ENCODE measurements around the gene NPM3. TPM values are rescaled to one million over a fixed set of nuclear protein-coding genes. Genes with fewer than 3 reads are reported as not detected.

NPM3 gene
- total RNA-seq, 4 donors from 2014 or later = 9.0 to 27.3 (median 20.7) TPM

DNA sequence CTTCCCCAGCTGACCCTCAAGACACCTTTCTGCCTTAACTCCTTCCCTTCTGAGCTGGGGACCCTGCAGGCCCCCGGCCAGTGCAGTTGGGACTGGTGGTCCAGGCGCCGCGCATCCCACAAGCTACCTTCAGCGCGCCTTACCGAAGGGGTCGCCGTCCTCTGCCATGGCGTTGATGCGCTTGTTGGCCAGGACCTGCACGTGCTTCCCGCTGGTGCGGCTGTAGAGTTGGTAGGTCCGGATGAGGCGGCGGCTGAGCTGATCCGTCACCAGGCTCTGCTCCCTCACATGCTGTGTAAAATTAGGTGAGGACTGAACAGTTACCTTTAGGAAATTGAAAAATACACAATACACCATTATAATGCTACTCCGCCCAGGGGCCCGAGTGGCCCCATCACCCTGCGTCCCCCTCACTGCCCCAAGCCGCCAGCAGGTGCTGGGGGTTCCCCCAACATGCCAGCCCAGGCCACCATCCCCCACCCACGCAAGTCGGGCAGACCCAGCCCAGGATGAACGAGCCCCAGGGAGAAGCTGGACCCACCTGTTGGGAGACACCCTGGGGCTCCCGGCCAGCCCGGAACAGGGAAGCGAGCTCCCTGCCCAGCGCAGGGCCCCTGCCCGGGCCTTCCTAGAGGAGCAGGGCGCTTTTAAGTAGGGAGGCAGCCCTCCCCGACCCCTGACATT is 8.5 kb downstream of the NPM3 start:
- Histone ChIP-seq H3K4me1 (peaks cover 17 to 40% of the 10 kb centered on the region in 2 donors), H3K36me3 (no peaks in the 10 kb centered on the region), H3K27ac (no peak overlapping the region), H3K9me3 (no peaks in the 10 kb centered on the region), H3K4me3 (replicated peaks in 1 of 3) (no peak overlapping the region), H3K27me3 (peaks cover 39% of the 10 kb centered on the region)
- WGBS, 2 donors = 4 to 6% methylated on average over 9 to 16 of the region's 32 CpGs
- intact Hi-C loops (cut with DNase I) = loop anchor here (5.0 kb wide), 1 partner anchor 167 kb away; no protein-coding TSS in a partner anchor
- DNase-seq = no peak
- TF ChIP-seq, protein P1, sequence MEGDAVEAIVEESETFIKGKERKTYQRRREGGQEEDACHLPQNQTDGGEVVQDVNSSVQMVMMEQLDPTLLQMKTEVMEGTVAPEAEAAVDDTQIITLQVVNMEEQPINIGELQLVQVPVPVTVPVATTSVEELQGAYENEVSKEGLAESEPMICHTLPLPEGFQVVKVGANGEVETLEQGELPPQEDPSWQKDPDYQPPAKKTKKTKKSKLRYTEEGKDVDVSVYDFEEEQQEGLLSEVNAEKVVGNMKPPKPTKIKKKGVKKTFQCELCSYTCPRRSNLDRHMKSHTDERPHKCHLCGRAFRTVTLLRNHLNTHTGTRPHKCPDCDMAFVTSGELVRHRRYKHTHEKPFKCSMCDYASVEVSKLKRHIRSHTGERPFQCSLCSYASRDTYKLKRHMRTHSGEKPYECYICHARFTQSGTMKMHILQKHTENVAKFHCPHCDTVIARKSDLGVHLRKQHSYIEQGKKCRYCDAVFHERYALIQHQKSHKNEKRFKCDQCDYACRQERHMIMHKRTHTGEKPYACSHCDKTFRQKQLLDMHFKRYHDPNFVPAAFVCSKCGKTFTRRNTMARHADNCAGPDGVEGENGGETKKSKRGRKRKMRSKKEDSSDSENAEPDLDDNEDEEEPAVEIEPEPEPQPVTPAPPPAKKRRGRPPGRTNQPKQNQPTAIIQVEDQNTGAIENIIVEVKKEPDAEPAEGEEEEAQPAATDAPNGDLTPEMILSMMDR (IDR thresholded peaks at IDR 0.05) = no peak
- no peak for TF ChIP-seq POLR2A (IDR thresholded peaks at IDR 0.05)

- H3K4me3 ChIP-seq (replicated peaks in 1 of 3) = no peak overlapping the region
- no peak for TF ChIP-seq POLR2A (IDR thresholded peaks at IDR 0.05)
- TF ChIP-seq, protein P1 (IDR thresholded peaks at IDR 0.05) = no peak
- peaks cover 39% of the 10 kb centered on the region for H3K27me3 ChIP-seq
- DNase-seq = peak in 1 of 2 donors; percentile 13
- peaks cover 10 to 33% of the 10 kb centered on the region in 2 donors for H3K4me1 ChIP-seq
- no peaks in the 10 kb centered on the region for H3K36me3 ChIP-seq
- WGBS, 2 donors = 8 to 12% methylated on average over 13 of the region's 13 CpGs
- H3K9me3 ChIP-seq = no peaks in the 10 kb centered on the region
- intact Hi-C loops (cut with DNase I) = no loop called here
- no peak overlapping the region for H3K27ac ChIP-seq
Measured at GRCh38 chr10:101773923-101774588, 9.2 kb downstream of the NPM3 start.

DNA sequence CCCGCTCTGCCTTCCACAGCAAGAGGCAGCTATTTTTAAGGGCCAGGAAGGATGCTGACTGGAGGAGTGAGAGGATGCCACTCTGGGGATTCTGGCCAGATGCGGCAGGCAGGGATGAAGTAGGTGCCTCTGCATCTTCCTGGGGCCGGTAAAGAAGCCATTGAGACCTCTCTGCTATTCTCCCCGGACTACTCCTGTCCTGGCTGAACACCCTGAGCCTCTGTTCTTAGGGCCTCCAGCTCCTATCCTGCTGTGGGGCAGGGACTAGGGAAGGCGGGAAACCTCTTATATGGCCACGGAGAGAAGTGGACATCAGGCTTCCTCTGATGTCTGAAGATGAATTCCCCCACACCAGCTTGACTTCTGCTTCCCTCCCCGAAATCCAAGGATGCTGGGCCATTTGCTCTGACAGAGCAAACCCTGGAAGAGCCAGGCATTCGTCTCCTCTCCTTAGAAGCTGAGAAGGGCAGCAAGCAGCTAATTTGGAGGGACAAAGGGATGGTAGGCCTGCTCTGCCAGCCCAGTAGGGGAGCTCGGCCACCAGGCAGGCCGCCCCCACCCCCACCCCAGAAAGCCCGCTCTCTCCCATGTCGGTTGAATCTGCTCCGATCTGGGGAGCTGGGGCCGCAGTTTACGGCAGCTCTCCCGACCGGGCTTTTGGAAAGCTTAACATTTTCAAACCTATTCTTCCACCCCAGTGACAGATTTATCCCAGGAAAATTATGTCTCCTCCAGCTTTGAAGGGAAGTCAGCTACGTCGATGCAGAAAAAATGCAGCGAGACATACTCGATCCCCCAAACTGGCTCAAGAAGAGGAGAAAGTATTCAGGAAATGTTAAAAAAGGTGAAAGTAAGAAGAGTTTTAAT is 10.1 kb downstream of the NPM3 start:
- Histone ChIP-seq H3K4me1 (peaks cover 4 to 28% of the 10 kb centered on the region in 2 donors), H3K36me3 (no peaks in the 10 kb centered on the region), H3K27me3 (peaks cover 36% of the 10 kb centered on the region), H3K27ac (no peak overlapping the region), H3K9me3 (no peaks in the 10 kb centered on the region), H3K4me3 (replicated peaks in 1 of 3) (no peak overlapping the region)
- intact Hi-C loops (cut with DNase I) = no loop called here
- 22 to 27% methylated on average over 15 to 21 of the region's 21 CpGs for WGBS, 2 donors
- DNase-seq = no peak
- TF ChIP-seq, protein P1 (IDR thresholded peaks at IDR 0.05) = no peak
- TF ChIP-seq POLR2A (IDR thresholded peaks at IDR 0.05) = no peak

- 70 to 80% methylated on average over 4 to 6 of the region's 6 CpGs for WGBS, 2 donors
- peaks cover 31% of the 10 kb centered on the region for H3K27me3 ChIP-seq
- H3K36me3 ChIP-seq = no peaks in the 10 kb centered on the region
- H3K4me1 ChIP-seq = peaks cover 4 to 28% of the 10 kb centered on the region in 2 donors
- DNase-seq = no peak
- H3K9me3 ChIP-seq = no peaks in the 10 kb centered on the region
- H3K4me3 ChIP-seq (replicated peaks in 1 of 3) = no peak overlapping the region
- TF ChIP-seq, protein P1 (IDR thresholded peaks at IDR 0.05) = no peak
- TF ChIP-seq POLR2A (IDR thresholded peaks at IDR 0.05) = no peak
- H3K27ac ChIP-seq = no peak overlapping the region
- intact Hi-C loops (cut with DNase I) = no loop called here
Measured at GRCh38 chr10:101772017-101772894, 11.0 kb downstream of the NPM3 start.
